IMR-90 (cell line): ENCODE results near the gene GGT5. TPM values are rescaled to one million over a fixed set of nuclear protein-coding genes. Genes with fewer than 3 reads are reported as not detected.

Source experiments
- ATAC-seq: fragments of 200-7000 bp; cut with Tn5 transposase; 2 replicates; pipeline ENCODE4 v1.9.1; 2020; ENCODE audit warnings: low read depth, mild to moderate bottlenecking, moderate library complexity
- BruUV-seq: library from RNA; stranded (reverse); fragments of 400-500 nt; replicated peaks from 2 replicates; lab custom pipeline; 2021; lab: Mats Ljungman, UMichigan
- CTCF ChIA-PET: fragments of 300-600 bp; formaldehyde crosslinking; extraction: SDS; loops from one replicate; lab custom pipeline; 2021; ENCODE audit warnings: antibody characterized with exemption; lab: Yijun Ruan, JAX
- POLR2A ChIA-PET: fragments of 300-600 bp; sonication (Branson Sonifier 250); formaldehyde crosslinking; loops from one replicate; lab custom pipeline; 2022; ENCODE audit warnings: antibody characterized with exemption; ENCODE audit not compliant: unreplicated experiment; lab: Charles Lee
- DNase-seq: peaks from one replicate; pipeline ENCODE4 v3.0.0; 2013
- H2AFZ ChIP-seq: replicated peaks from 2 replicates; pipeline ENCODE3; 2013; ENCODE audit warnings: low read length, mild to moderate bottlenecking; ENCODE audit not compliant: poor library complexity
- H2AK5ac ChIP-seq: 2 replicates; pipeline ENCODE4 v1.6.1; 2013; ENCODE audit warnings: low read depth, low read length, inconsistent platforms
- H2AK9ac ChIP-seq: replicated peaks from 2 replicates; pipeline ENCODE3; 2013; ENCODE audit warnings: mild to moderate bottlenecking, low read depth, low read length, moderate library complexity; ENCODE audit not compliant: poor library complexity
- H2BK120ac ChIP-seq: 2 replicates; pipeline ENCODE4 v1.6.1; 2013; ENCODE audit warnings: low read depth, low read length, inconsistent platforms
- H2BK15ac ChIP-seq: 3 replicates; pipeline ENCODE4 v1.6.1; 2013; ENCODE audit warnings: low read depth, low read length, inconsistent platforms
- H2BK20ac ChIP-seq: 2 replicates; pipeline ENCODE4 v1.6.1; 2013; ENCODE audit warnings: low read depth, mild to moderate bottlenecking, inconsistent platforms, low read length, moderate library complexity
- H2BK5ac ChIP-seq: 2 replicates; pipeline ENCODE4 v1.6.1; 2013; ENCODE audit warnings: mild to moderate bottlenecking, low read depth, low read length, inconsistent platforms; ENCODE audit not compliant: poor library complexity, severe bottlenecking
- H3K14ac ChIP-seq: replicated peaks from 2 replicates; pipeline ENCODE4 v1.6.1; 2013; ENCODE audit warnings: low read depth, low read length, inconsistent platforms
- H3K18ac ChIP-seq: 2 replicates; pipeline ENCODE4 v1.6.1; 2013; ENCODE audit warnings: low read depth, low read length, control low read depth
- H3K23ac ChIP-seq: 2 replicates; pipeline ENCODE4 v1.6.1; 2013; ENCODE audit warnings: low read depth, low read length, inconsistent platforms
- H3K27ac ChIP-seq: 2 replicates; pipeline ENCODE4 v1.5.1; 2013; ENCODE audit warnings: mild to moderate bottlenecking, control low read depth, low read length; ENCODE audit not compliant: insufficient read depth
- H3K27me3 ChIP-seq: 2 replicates; pipeline ENCODE4 v1.6.1; 2013; ENCODE audit warnings: low read length; ENCODE audit not compliant: control insufficient read depth, insufficient read depth
- H3K36me3 ChIP-seq: 2 replicates; pipeline ENCODE4 v1.6.1; 2013; ENCODE audit warnings: low read length, mixed read lengths; ENCODE audit not compliant: control insufficient read depth, insufficient read depth
- H3K4ac ChIP-seq: 2 replicates; pipeline ENCODE4 v1.6.1; 2013; ENCODE audit warnings: low read depth, low read length, inconsistent platforms
- H3K4me1 ChIP-seq: 2 replicates; pipeline ENCODE4 v1.6.1; 2013; ENCODE audit warnings: low read length, mixed read lengths; ENCODE audit not compliant: control insufficient read depth, insufficient read depth
- H3K4me2 ChIP-seq: 2 replicates; pipeline ENCODE4 v1.6.1; 2013; ENCODE audit warnings: low read depth, mild to moderate bottlenecking, control low read depth, low read length, moderate library complexity
- H3K4me3 ChIP-seq: 2 replicates; pipeline ENCODE4 v1.5.1; 2013; ENCODE audit warnings: low read depth, mild to moderate bottlenecking, control low read depth, low read length, moderate library complexity; ENCODE audit not compliant: insufficient read depth
- H3K56ac ChIP-seq: 2 replicates; pipeline ENCODE4 v1.6.1; 2013; ENCODE audit warnings: low read length, inconsistent platforms; ENCODE audit not compliant: insufficient read depth; ENCODE audit errors: extremely low read depth
- H3K79me1 ChIP-seq, 2 experiments: 2 replicates each; pipeline ENCODE4 v1.6.1; 2013; ENCODE audit warnings: low read length in 2 of 2, inconsistent platforms in 1 of 2, low read depth in 1 of 2
- H3K9ac ChIP-seq: 2 replicates; pipeline ENCODE4 v1.6.1; 2013; ENCODE audit warnings: low read depth, low read length, control low read depth
- H3K9me1 ChIP-seq: 2 replicates; pipeline ENCODE4 v1.6.1; 2013; ENCODE audit warnings: low read length, inconsistent platforms; ENCODE audit not compliant: insufficient read depth
- H3K9me3 ChIP-seq: 2 replicates; pipeline ENCODE4 v1.6.1; 2013; ENCODE audit warnings: low read length; ENCODE audit not compliant: control insufficient read depth, insufficient read depth
- H4K20me1 ChIP-seq: 2 replicates; pipeline ENCODE4 v1.6.1; 2013; ENCODE audit warnings: low read length, inconsistent platforms; ENCODE audit not compliant: insufficient read depth
- H4K5ac ChIP-seq: 2 replicates; pipeline ENCODE4 v1.6.1; 2013; ENCODE audit warnings: mild to moderate bottlenecking, low read depth, low read length, control low read depth
- H4K8ac ChIP-seq, 2 experiments: 2 replicates each; pipeline ENCODE4 v1.6.1; 2013; ENCODE audit warnings: low read depth in 2 of 2, low read length in 2 of 2, control low read depth in 1 of 2, inconsistent platforms in 1 of 2
- H4K91ac ChIP-seq: 2 replicates; pipeline ENCODE4 v1.6.1; 2013; ENCODE audit warnings: low read depth, low read length, inconsistent platforms; ENCODE audit not compliant: insufficient read depth
- BHLHE40 ChIP-seq: fragments of 150-350 bp; IDR thresholded peaks from 2 replicates; pipeline ENCODE4 v1.6.1; 2016; ENCODE audit warnings: mild to moderate bottlenecking, low read depth, low read length
- CEBPB ChIP-seq: IDR thresholded peaks from 2 replicates; pipeline ENCODE4 v1.6.1; 2012; ENCODE audit warnings: low read depth, low read length, improper control_type of control experiment
- CHD1 ChIP-seq: IDR thresholded peaks from 2 replicates; pipeline ENCODE4 v1.6.1; 2012; ENCODE audit warnings: low read depth, low read length, improper control_type of control experiment
- MAZ ChIP-seq: IDR thresholded peaks from 2 replicates; pipeline ENCODE4 v1.6.1; 2012; ENCODE audit warnings: low read depth, mild to moderate bottlenecking, low read length, improper control_type of control experiment, moderate library complexity, borderline replicate concordance
- MXI1 ChIP-seq: IDR thresholded peaks from 2 replicates; pipeline ENCODE4 v1.6.1; 2012; ENCODE audit warnings: low read depth, mild to moderate bottlenecking, low read length, moderate library complexity, borderline replicate concordance
- POLR2A ChIP-seq: IDR thresholded peaks from 2 replicates; pipeline ENCODE4 v1.6.1; 2012; ENCODE audit warnings: mild to moderate bottlenecking, low read depth, low read length
- RCOR1 ChIP-seq: IDR thresholded peaks from 2 replicates; pipeline ENCODE4 v1.6.1; 2012; ENCODE audit warnings: mild to moderate bottlenecking, low read length, improper control_type of control experiment; ENCODE audit not compliant: insufficient replicate concordance
- RFX5 ChIP-seq: IDR thresholded peaks from 2 replicates; pipeline ENCODE4 v1.8.0; 2012; ENCODE audit warnings: low read depth, mild to moderate bottlenecking, low read length, moderate library complexity
- WGBS, 2 experiments: methylation state at CpG; one replicate each; pipeline versions ENCODE4 v1.1.5 to v1.1.7; 2013; ENCODE audit warnings: missing lambda C conversion rate in 2 of 2; ENCODE audit not compliant: insufficient read length in 1 of 2; ENCODE audit errors: extremely low coverage in 2 of 2; 5-methylcytosine and 5-hydroxymethylcytosine counted together
- dilution Hi-C: fragments of 300-500 bp; cut with HindIII; formaldehyde crosslinking; loops from one replicate; pipeline ENCODE4 v1.14.3; 2018; ENCODE audit warnings: low sequenced_read_pairs; ENCODE audit not compliant: unreplicated experiment
- in situ Hi-C: fragments of 300-500 bp; cut with MboI; formaldehyde crosslinking; loops from 3 replicates; pipeline ENCODE4 v1.14.3; 2019; ENCODE audit warnings: low sequenced_read_pairs, inconsistent platforms, mixed read lengths
- intact Hi-C: fragments of 100-400 bp; cut with micrococcal nuclease; formaldehyde crosslinking; loops from 2 replicates; pipeline ENCODE4 v1.10.0; 2022
- polyA plus RNA-seq, 3 experiments: library from polyadenylated mRNA; depleted of rRNA; stranded (reverse); fragments of >200 nt; gene quantifications; 2 replicates each; pipeline ENCODE4 v1.2.3, GENCODE V29; 2012; ENCODE audit warnings: low replicate concordance in 1 of 3
- total RNA-seq: library from RNA; depleted of rRNA; stranded (reverse); fragments of >200 nt; gene quantifications from 2 replicates; pipeline ENCODE4 v1.2.3, GENCODE V29; 2012
- TF ChIP-seq, protein P1 (sequence below): conservative IDR thresholded peaks from 2 replicates; pipeline ENCODE4 v1.5.1; 2012; ENCODE audit warnings: mild to moderate bottlenecking, low read depth, low read length, improper control_type of control experiment
- TF ChIP-seq, protein P2 (sequence below): fragments of 150-350 bp; IDR thresholded peaks from 2 replicates; pipeline ENCODE4 v1.6.1; 2016; ENCODE audit warnings: low read depth, mild to moderate bottlenecking, low read length, moderate library complexity, borderline replicate concordance

Gene GGT5
- total and polyA plus RNA-seq, 2 of the 4 experiments (the other 2 are of a cell fraction): 0.18 to 5.8 TPM

DNA sequence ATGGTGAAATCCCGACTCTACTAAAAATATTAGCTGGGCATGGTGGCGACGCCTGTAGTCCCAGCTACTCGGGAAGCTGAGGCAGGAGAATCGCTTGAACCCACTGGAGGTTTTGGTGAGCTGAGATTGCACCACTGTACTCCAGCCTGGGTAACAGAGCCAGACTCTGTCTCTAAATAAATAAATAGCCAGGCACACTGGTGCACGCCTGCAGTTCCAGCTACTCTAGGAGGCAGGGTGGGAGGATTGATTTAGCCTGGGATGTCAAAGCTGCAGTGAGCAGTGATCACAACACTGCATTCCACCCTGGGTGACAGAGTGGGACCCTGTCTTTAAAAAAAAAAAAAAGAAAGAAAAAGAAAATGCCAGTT, 46.2 kb downstream of the GGT5 start:
- H3K9me3 ChIP-seq: no peaks in the 10 kb centered on the region
- peak; percentile 64 for ATAC-seq
- H4K91ac ChIP-seq: no peak overlapping the region
- H2AK9ac ChIP-seq: no peak overlapping the region
- H2BK15ac ChIP-seq: peak overlapping the region; percentile 35; the same call in 1 of the 3 replicates
- peaks cover 4% of the 10 kb centered on the region for H3K4me1 ChIP-seq
- H3K27ac ChIP-seq: no peak overlapping the region
- no peak overlapping the region for H3K4ac ChIP-seq
- H3K4me2 ChIP-seq: no peak overlapping the region
- H3K56ac ChIP-seq: no peak overlapping the region
- intact Hi-C loops: no loop called here
- H3K9me1 ChIP-seq: peaks cover 5% of the 10 kb centered on the region
- dilution Hi-C loops: no loop called here
- TF ChIP-seq POLR2A (no peak), RCOR1 (no peak), BHLHE40 (no peak), CHD1 (no peak), CEBPB (no peak), RFX5 (no peak), MXI1 (no peak), MAZ (no peak)
- TF ChIP-seq, protein P1, sequence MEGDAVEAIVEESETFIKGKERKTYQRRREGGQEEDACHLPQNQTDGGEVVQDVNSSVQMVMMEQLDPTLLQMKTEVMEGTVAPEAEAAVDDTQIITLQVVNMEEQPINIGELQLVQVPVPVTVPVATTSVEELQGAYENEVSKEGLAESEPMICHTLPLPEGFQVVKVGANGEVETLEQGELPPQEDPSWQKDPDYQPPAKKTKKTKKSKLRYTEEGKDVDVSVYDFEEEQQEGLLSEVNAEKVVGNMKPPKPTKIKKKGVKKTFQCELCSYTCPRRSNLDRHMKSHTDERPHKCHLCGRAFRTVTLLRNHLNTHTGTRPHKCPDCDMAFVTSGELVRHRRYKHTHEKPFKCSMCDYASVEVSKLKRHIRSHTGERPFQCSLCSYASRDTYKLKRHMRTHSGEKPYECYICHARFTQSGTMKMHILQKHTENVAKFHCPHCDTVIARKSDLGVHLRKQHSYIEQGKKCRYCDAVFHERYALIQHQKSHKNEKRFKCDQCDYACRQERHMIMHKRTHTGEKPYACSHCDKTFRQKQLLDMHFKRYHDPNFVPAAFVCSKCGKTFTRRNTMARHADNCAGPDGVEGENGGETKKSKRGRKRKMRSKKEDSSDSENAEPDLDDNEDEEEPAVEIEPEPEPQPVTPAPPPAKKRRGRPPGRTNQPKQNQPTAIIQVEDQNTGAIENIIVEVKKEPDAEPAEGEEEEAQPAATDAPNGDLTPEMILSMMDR: no peak
- TF ChIP-seq, protein P2, sequence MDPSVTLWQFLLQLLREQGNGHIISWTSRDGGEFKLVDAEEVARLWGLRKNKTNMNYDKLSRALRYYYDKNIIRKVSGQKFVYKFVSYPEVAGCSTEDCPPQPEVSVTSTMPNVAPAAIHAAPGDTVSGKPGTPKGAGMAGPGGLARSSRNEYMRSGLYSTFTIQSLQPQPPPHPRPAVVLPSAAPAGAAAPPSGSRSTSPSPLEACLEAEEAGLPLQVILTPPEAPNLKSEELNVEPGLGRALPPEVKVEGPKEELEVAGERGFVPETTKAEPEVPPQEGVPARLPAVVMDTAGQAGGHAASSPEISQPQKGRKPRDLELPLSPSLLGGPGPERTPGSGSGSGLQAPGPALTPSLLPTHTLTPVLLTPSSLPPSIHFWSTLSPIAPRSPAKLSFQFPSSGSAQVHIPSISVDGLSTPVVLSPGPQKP: no peak
- no peak overlapping the region for H3K18ac ChIP-seq
- no TSS peak for BruUV-seq
- no peak overlapping the region for H2AFZ ChIP-seq
- no peaks in the 10 kb centered on the region for H4K20me1 ChIP-seq
- no peak overlapping the region for H3K9ac ChIP-seq
- no peak for DNase-seq
- H2BK20ac ChIP-seq: no peak overlapping the region
- H4K5ac ChIP-seq: no peak overlapping the region
- no peaks in the 10 kb centered on the region for H3K36me3 ChIP-seq
- H3K27me3 ChIP-seq: no peaks in the 10 kb centered on the region
- H2BK120ac ChIP-seq: peak overlapping the region; percentile 1; the same call in 1 of the 2 replicates
- H3K79me1 ChIP-seq: no peaks in the 10 kb centered on the region
- WGBS, 2 experiments: 92% methylated on average over 5 of the region's 6 CpGs; no CpG with 5 or more reads in 1 of the 2 experiments
- no peak overlapping the region for H3K4me3 ChIP-seq
- ChIA-PET POLR2A (no interaction called here), CTCF (interaction anchor here (1.2 kb wide), 2 partner anchors 9 to 49 kb away, joined by 3 read pairs; no protein-coding TSS in a partner anchor)
- no peak overlapping the region for H3K23ac ChIP-seq
- no peak overlapping the region for H2BK5ac ChIP-seq
- peak overlapping the region in 1 of 2 experiments; percentile 56; a peak in 2 of 4 replicates for H4K8ac ChIP-seq
- in situ Hi-C loops: loop anchor here (5.0 kb wide), 1 partner anchor 44 kb away; no protein-coding TSS in a partner anchor
- H3K14ac ChIP-seq: 0 out of 2 replicates have a peak overlapping the region, but pooled peaks have one; percentile 2
- H2AK5ac ChIP-seq: peak overlapping the region; percentile 27; the same call in 1 of the 2 replicates
